HepG2 (cell line): ENCODE data around the gene SNAI1. TPM values are rescaled to one million over a fixed set of nuclear protein-coding genes. Genes with fewer than 3 reads are reported as not detected.
A peak's percentile ranks its signal among the peaks of the same experiment; 100 is the strongest.

ENCODE experiments used
- BRD4 ChIP-seq: sonication (generic); formaldehyde crosslinking; IDR thresholded peaks from 2 replicates; pipeline ENCODE4 v1.4.0; 2020; ENCODE audit warnings: missing genetic modification reagents
- FOSL2 ChIP-seq: sonication (generic); formaldehyde crosslinking; IDR thresholded peaks from 2 replicates; pipeline ENCODE4 v1.4.0; 2020; ENCODE audit warnings: missing genetic modification reagents
- JUNB ChIP-seq: sonication (generic); formaldehyde crosslinking; IDR thresholded peaks from 2 replicates; pipeline ENCODE4 v1.8.0; 2022; ENCODE audit warnings: missing genetic modification reagents, mild to moderate bottlenecking, borderline replicate concordance
- MEIS2 ChIP-seq: sonication (generic); formaldehyde crosslinking; IDR thresholded peaks from 2 replicates; pipeline ENCODE4 v1.9.0; 2021; ENCODE audit warnings: mild to moderate bottlenecking, missing genetic modification reagents
- NR2F2 ChIP-seq: IDR thresholded peaks from 2 replicates; pipeline ENCODE4 v1.6.1; 2012; ENCODE audit warnings: low read depth, inconsistent platforms, borderline replicate concordance
- PRPF4 ChIP-seq: fragments of 200-400 bp; formaldehyde crosslinking; IDR thresholded peaks from 2 replicates; pipeline ENCODE4 v1.6.1; 2016; ENCODE audit warnings: low read length, low read depth; ENCODE audit not compliant: poor library complexity, severe bottlenecking
- RFX1 ChIP-seq: fragments of 450-650 bp; IDR thresholded peaks from 2 replicates; pipeline ENCODE4 v1.6.1; 2017
- SRSF4 ChIP-seq: fragments of 200-400 bp; formaldehyde crosslinking; IDR thresholded peaks from one replicate; pipeline ENCODE4 v1.6.1; 2018; ENCODE audit warnings: mild to moderate bottlenecking, low read depth, low read length, moderate library complexity; ENCODE audit not compliant: poor library complexity, severe bottlenecking
- ZNF274 ChIP-seq: sonication (generic); formaldehyde crosslinking; IDR thresholded peaks from 2 replicates; pipeline ENCODE4 v1.5.1; 2020; ENCODE audit warnings: mild to moderate bottlenecking, missing genetic modification reagents
- ZNF382 ChIP-seq: sonication (generic); formaldehyde crosslinking; IDR thresholded peaks from 2 replicates; pipeline ENCODE4 v1.5.0; 2020; ENCODE audit warnings: missing genetic modification reagents, mild to moderate bottlenecking, borderline replicate concordance
- polyA plus RNA-seq, 8 experiments: library from polyadenylated mRNA; depleted of rRNA in 3 of 8; stranded (reverse) in 7 of 8; unstranded in 1 of 8; fragments of >200 nt; fragmentation: Illumina TruSeq in 4 of 8; extraction: Trizol in 4 of 8; gene quantifications; 2 replicates each; pipeline versions ENCODE4 v1.2.1 to v1.2.3, GENCODE V29; 2011 to 2016; ENCODE audit warnings: low read depth in 4 of 8, missing spikeins in 1 of 8, mixed read lengths in 1 of 8; ENCODE audit not compliant: insufficient read depth in 1 of 8
- total RNA-seq, 5 experiments: library from RNA; depleted of rRNA; stranded (reverse); fragments of >200 nt; fragmentation: Illumina TruSeq; extraction: Trizol; gene quantifications; 2 replicates each; pipeline ENCODE4 v1.2.3, GENCODE V29; 2016; ENCODE audit warnings: low read depth in 1 of 5
- TF ChIP-seq, protein P1 (sequence below): IDR thresholded peaks from 2 replicates; pipeline ENCODE4 v1.6.1; 2016; ENCODE audit warnings: mild to moderate bottlenecking, missing biosample characterization, missing genetic modification reagents
- TF ChIP-seq, protein P2 (sequence below): sonication (generic); formaldehyde crosslinking; IDR thresholded peaks from 2 replicates; pipeline ENCODE4 v1.5.1; 2020; ENCODE audit warnings: mild to moderate bottlenecking, missing genetic modification reagents, moderate library complexity
- TF ChIP-seq, protein P3 (sequence below): sonication (generic); formaldehyde crosslinking; IDR thresholded peaks from 2 replicates; pipeline ENCODE4 v1.8.0; 2022; ENCODE audit warnings: low read depth, missing genetic modification reagents
- TF ChIP-seq, protein P4 (sequence below): sonication (generic); formaldehyde crosslinking; IDR thresholded peaks from 2 replicates; pipeline ENCODE4 v1.9.0; 2021; ENCODE audit warnings: mild to moderate bottlenecking, missing genetic modification reagents
- TF ChIP-seq, protein P5 (sequence below): sonication (generic); formaldehyde crosslinking; conservative IDR thresholded peaks from 2 replicates; pipeline ENCODE4 v1.4.0; 2020; ENCODE audit warnings: mild to moderate bottlenecking, missing genetic modification reagents, moderate library complexity

The SNAI1 gene
- total and polyA plus RNA-seq, 2 of the 13 experiments (the other 11 are each of a cell fraction or from before 2014, with no cell fraction given) = 1.3 to 1.4 TPM

DNA sequence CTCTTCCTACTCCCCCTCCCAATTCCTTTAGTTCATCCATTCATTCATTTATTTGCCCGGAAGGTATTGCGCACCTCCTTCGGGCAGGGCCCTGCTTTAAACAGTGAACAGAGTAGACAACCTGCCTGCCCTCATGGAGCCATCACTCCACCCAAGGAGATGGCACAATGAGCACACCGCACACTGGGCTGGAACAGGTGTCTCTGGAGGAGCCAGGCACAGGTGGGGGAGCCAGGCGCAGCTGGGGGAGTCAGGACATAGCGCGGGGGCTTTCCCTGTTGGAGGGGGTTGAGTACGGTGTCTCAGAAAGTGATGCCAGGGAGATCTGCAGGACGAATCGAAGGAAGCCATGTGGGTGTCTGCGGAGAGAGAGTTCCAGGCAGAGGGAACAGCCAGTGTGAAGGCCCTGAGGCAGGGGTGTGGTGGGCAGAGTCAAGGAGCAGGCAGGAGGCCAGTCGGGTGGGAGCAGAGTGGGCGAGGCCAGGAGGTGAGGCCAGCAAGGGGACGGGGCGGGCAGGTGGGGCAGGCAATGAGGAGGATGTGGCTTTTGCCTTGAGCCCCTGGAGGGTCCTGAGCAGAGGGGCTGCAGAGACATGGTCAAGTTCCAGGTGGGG is 46.4 kb downstream of the SNAI1 start (continued):
- TF ChIP-seq, protein P1, sequence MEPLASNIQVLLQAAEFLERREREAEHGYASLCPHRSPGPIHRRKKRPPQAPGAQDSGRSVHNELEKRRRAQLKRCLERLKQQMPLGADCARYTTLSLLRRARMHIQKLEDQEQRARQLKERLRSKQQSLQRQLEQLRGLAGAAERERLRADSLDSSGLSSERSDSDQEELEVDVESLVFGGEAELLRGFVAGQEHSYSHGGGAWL (CRISPR knock-in tag) = 0 out of 2 replicates have a peak, but pooled peaks have one; percentile 42
- TF ChIP-seq RFX1 (no peak), FOSL2 (no peak), ZNF274 (peak; percentile 10; the same call in 1 of the 2 replicates), MEIS2 (CRISPR knock-in tag) (0 out of 2 replicates have a peak, but pooled peaks have one; percentile 58), BRD4 (CRISPR knock-in tag) (peak; percentile 23), ZNF382 (CRISPR knock-in tag) (no peak), SRSF4 (no peak), NR2F2 (0 out of 2 replicates have a peak, but pooled peaks have one; percentile 5), PRPF4 (peak; percentile 28), JUNB (CRISPR knock-in tag) (peak; percentile 62; the same call in 1 of the 2 replicates)
- TF ChIP-seq, protein P2, sequence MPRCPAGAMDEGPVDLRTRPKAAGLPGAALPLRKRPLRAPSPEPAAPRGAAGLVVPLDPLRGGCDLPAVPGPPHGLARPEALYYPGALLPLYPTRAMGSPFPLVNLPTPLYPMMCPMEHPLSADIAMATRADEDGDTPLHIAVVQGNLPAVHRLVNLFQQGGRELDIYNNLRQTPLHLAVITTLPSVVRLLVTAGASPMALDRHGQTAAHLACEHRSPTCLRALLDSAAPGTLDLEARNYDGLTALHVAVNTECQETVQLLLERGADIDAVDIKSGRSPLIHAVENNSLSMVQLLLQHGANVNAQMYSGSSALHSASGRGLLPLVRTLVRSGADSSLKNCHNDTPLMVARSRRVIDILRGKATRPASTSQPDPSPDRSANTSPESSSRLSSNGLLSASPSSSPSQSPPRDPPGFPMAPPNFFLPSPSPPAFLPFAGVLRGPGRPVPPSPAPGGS (CRISPR knock-in tag) = peak; percentile 9; the same call in 1 of the 2 replicates
- TF ChIP-seq, protein P3, sequence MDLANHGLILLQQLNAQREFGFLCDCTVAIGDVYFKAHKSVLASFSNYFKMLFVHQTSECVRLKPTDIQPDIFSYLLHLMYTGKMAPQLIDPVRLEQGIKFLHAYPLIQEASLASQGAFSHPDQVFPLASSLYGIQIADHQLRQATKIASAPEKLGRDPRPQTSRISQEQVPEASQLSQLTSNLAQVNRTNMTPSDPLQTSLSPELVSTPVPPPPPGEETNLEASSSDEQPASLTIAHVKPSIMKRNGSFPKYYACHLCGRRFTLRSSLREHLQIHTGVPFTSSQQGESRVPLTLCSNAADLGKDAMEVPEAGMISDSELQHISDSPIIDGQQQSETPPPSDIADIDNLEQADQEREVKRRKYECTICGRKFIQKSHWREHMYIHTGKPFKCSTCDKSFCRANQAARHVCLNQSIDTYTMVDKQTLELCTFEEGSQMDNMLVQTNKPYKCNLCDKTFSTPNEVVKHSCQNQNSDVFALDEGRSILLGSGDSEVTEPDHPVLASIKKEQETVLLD (CRISPR knock-in tag) = no peak
- TF ChIP-seq, protein P4, sequence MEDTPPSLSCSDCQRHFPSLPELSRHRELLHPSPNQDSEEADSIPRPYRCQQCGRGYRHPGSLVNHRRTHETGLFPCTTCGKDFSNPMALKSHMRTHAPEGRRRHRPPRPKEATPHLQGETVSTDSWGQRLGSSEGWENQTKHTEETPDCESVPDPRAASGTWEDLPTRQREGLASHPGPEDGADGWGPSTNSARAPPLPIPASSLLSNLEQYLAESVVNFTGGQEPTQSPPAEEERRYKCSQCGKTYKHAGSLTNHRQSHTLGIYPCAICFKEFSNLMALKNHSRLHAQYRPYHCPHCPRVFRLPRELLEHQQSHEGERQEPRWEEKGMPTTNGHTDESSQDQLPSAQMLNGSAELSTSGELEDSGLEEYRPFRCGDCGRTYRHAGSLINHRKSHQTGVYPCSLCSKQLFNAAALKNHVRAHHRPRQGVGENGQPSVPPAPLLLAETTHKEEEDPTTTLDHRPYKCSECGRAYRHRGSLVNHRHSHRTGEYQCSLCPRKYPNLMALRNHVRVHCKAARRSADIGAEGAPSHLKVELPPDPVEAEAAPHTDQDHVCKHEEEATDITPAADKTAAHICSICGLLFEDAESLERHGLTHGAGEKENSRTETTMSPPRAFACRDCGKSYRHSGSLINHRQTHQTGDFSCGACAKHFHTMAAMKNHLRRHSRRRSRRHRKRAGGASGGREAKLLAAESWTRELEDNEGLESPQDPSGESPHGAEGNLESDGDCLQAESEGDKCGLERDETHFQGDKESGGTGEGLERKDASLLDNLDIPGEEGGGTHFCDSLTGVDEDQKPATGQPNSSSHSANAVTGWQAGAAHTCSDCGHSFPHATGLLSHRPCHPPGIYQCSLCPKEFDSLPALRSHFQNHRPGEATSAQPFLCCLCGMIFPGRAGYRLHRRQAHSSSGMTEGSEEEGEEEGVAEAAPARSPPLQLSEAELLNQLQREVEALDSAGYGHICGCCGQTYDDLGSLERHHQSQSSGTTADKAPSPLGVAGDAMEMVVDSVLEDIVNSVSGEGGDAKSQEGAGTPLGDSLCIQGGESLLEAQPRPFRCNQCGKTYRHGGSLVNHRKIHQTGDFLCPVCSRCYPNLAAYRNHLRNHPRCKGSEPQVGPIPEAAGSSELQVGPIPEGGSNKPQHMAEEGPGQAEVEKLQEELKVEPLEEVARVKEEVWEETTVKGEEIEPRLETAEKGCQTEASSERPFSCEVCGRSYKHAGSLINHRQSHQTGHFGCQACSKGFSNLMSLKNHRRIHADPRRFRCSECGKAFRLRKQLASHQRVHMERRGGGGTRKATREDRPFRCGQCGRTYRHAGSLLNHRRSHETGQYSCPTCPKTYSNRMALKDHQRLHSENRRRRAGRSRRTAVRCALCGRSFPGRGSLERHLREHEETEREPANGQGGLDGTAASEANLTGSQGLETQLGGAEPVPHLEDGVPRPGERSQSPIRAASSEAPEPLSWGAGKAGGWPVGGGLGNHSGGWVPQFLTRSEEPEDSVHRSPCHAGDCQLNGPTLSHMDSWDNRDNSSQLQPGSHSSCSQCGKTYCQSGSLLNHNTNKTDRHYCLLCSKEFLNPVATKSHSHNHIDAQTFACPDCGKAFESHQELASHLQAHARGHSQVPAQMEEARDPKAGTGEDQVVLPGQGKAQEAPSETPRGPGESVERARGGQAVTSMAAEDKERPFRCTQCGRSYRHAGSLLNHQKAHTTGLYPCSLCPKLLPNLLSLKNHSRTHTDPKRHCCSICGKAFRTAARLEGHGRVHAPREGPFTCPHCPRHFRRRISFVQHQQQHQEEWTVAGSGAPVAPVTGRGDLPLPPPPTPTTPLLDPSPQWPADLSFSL (CRISPR knock-in tag) = no peak
- TF ChIP-seq, protein P5, sequence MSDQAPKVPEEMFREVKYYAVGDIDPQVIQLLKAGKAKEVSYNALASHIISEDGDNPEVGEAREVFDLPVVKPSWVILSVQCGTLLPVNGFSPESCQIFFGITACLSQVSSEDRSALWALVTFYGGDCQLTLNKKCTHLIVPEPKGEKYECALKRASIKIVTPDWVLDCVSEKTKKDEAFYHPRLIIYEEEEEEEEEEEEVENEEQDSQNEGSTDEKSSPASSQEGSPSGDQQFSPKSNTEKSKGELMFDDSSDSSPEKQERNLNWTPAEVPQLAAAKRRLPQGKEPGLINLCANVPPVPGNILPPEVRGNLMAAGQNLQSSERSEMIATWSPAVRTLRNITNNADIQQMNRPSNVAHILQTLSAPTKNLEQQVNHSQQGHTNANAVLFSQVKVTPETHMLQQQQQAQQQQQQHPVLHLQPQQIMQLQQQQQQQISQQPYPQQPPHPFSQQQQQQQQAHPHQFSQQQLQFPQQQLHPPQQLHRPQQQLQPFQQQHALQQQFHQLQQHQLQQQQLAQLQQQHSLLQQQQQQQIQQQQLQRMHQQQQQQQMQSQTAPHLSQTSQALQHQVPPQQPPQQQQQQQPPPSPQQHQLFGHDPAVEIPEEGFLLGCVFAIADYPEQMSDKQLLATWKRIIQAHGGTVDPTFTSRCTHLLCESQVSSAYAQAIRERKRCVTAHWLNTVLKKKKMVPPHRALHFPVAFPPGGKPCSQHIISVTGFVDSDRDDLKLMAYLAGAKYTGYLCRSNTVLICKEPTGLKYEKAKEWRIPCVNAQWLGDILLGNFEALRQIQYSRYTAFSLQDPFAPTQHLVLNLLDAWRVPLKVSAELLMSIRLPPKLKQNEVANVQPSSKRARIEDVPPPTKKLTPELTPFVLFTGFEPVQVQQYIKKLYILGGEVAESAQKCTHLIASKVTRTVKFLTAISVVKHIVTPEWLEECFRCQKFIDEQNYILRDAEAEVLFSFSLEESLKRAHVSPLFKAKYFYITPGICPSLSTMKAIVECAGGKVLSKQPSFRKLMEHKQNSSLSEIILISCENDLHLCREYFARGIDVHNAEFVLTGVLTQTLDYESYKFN = no peak
